Measurements from ENCODE around the gene TMEM273.

TMEM273 gene

GRCh38 chr10:49176310-49177268, 11.6 kb downstream of the TMEM273 start:
- no peak for DNase-seq (ENCODE audit: low read depth in 1 of 2, low spot score in 1 of 2)

- DNase-seq (ENCODE audit: low read depth in 1 of 2, low spot score in 1 of 2): no peak
Measured at GRCh38 chr10:49175587-49176309, 12.4 kb downstream of the TMEM273 start.

- DNase-seq (ENCODE audit: low read depth in 1 of 2, low spot score in 1 of 2): no peak
Measured at GRCh38 chr10:49174926-49175500, 13.2 kb downstream of the TMEM273 start.

- DNase-seq (ENCODE audit: low read depth in 1 of 2, low spot score in 1 of 2): no peak
Measured at GRCh38 chr10:49174261-49174925, 13.8 kb downstream of the TMEM273 start.

GRCh38 chr10:49173853-49174252, 14.3 kb downstream of the TMEM273 start:
- DNase-seq (ENCODE audit: low read depth in 1 of 2, low spot score in 1 of 2): no peak

GRCh38 chr10:49173201-49173772, 14.9 kb downstream of the TMEM273 start:
- DNase-seq (ENCODE audit: low read depth in 1 of 2, low spot score in 1 of 2): no peak

- no peak for DNase-seq (ENCODE audit: low read depth in 1 of 2, low spot score in 1 of 2)
Measured at GRCh38 chr10:49172777-49173132, 15.4 kb downstream of the TMEM273 start.

GRCh38 chr10:49172061-49172776, 16.0 kb downstream of the TMEM273 start:
- DNase-seq (ENCODE audit: low read depth in 1 of 2, low spot score in 1 of 2): no peak

GRCh38 chr10:49171326-49172060, 16.7 kb downstream of the TMEM273 start:
- no peak for DNase-seq (ENCODE audit: low read depth in 1 of 2, low spot score in 1 of 2)

GRCh38 chr10:49170632-49171325, 17.4 kb downstream of the TMEM273 start:
- DNase-seq (ENCODE audit: low read depth in 1 of 2, low spot score in 1 of 2): no peak

- DNase-seq (ENCODE audit: low read depth in 1 of 2, low spot score in 1 of 2): no peak
Measured at GRCh38 chr10:49169776-49170175, 18.4 kb downstream of the TMEM273 start.

- no peak for DNase-seq (ENCODE audit: low read depth in 1 of 2, low spot score in 1 of 2)
Measured at GRCh38 chr10:49168831-49169500, 19.2 kb downstream of the TMEM273 start.

GRCh38 chr10:49168171-49168540, 20.0 kb downstream of the TMEM273 start:
- no peak for DNase-seq (ENCODE audit: low read depth in 1 of 2, low spot score in 1 of 2)

- no peak for DNase-seq (ENCODE audit: low read depth in 1 of 2, low spot score in 1 of 2)
Measured at GRCh38 chr10:49167425-49168170, 20.6 kb downstream of the TMEM273 start.

- DNase-seq (ENCODE audit: low read depth in 1 of 2, low spot score in 1 of 2): no peak
Measured at GRCh38 chr10:49166484-49167400, 21.4 kb downstream of the TMEM273 start.

GRCh38 chr10:49165821-49166483, 22.2 kb downstream of the TMEM273 start:
- DNase-seq (ENCODE audit: low read depth in 1 of 2, low spot score in 1 of 2): no peak

Measured in activated T-helper 1 cell treated with anti-CD3 and anti-CD28 coated beads, Interleukin-2, amount 50 U/mL, for 16 hours (primary cell).